Mammary epithelial cell (primary cell): ENCODE results near the gene MAPK9.

Source experiments
- CTCF ChIP-seq, 2 donors: IDR thresholded peaks in 1 of 2; conservative IDR thresholded peaks in 1 of 2; 2 replicates each; pipeline ENCODE4 v1.5.1; 2011 to 2012; ENCODE audit warnings: inconsistent platforms in 2 of 2, low read length in 2 of 2, mild to moderate bottlenecking in 2 of 2, control low read depth in 1 of 2, low read depth in 1 of 2; ENCODE audit not compliant: insufficient read depth in 1 of 2; ENCODE audit errors: extremely low read depth in 1 of 2
- EZH2 ChIP-seq: IDR thresholded peaks from 2 replicates; pipeline ENCODE4 v1.6.1; 2012; ENCODE audit warnings: low read length, inconsistent platforms, borderline replicate concordance

- TF ChIP-seq EZH2 (no peak), CTCF (conservative IDR thresholded peaks at IDR 0.05 in 1 of 2, IDR thresholded peaks at IDR 0.05 in 1 of 2; ENCODE audit: extremely low read depth in 1 of 2, insufficient read depth in 1 of 2, low read depth in 1 of 2, low read length in 2 of 2) (no peak)
Measured at GRCh38 chr5:180250329-180250728, 41.6 kb downstream of the MAPK9 start.
